Measurements from ENCODE around the gene NPY4R2.
"Not testable (repeated sequence)": the region's sequence is repeated elsewhere in the genome, so short reads cannot be mapped to it uniquely, and the experiment has no call there.

GRCh38 chr10:47940821-47941220 is 22.4 kb downstream of the NPY4R2 start:
- TF ChIP-seq, protein P1, sequence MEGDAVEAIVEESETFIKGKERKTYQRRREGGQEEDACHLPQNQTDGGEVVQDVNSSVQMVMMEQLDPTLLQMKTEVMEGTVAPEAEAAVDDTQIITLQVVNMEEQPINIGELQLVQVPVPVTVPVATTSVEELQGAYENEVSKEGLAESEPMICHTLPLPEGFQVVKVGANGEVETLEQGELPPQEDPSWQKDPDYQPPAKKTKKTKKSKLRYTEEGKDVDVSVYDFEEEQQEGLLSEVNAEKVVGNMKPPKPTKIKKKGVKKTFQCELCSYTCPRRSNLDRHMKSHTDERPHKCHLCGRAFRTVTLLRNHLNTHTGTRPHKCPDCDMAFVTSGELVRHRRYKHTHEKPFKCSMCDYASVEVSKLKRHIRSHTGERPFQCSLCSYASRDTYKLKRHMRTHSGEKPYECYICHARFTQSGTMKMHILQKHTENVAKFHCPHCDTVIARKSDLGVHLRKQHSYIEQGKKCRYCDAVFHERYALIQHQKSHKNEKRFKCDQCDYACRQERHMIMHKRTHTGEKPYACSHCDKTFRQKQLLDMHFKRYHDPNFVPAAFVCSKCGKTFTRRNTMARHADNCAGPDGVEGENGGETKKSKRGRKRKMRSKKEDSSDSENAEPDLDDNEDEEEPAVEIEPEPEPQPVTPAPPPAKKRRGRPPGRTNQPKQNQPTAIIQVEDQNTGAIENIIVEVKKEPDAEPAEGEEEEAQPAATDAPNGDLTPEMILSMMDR (IDR thresholded peaks at IDR 0.05) = not testable (repeated sequence)
- TF ChIP-seq POLR2A (IDR thresholded peaks at IDR 0.05) = not testable (repeated sequence)
